HL-60 (cell line): ENCODE results near the gene CAMTA1.

ENCODE experiments used
- DNase-seq, 2 experiments: peaks; one replicate each; pipeline ENCODE4 v3.0.0-alpha.2; 2010 to 2020; ENCODE audit warnings: low read depth in 1 of 2, low spot score in 1 of 2
- H3K27ac ChIP-seq: fragments of 250-450 bp; sonication (Bioruptor Pico); replicated peaks from 2 replicates; pipeline ENCODE4 v1.5.1; 2020; ENCODE audit warnings: mild to moderate bottlenecking, moderate library complexity
- H3K27me3 ChIP-seq: fragments of 250-450 bp; sonication (Bioruptor Pico); 2 replicates; pipeline ENCODE4 v1.5.1; 2021; ENCODE audit warnings: mild to moderate bottlenecking, moderate library complexity; ENCODE audit not compliant: insufficient read depth, poor library complexity, severe bottlenecking
- H3K4me3 ChIP-seq: replicated peaks from 2 replicates; pipeline ENCODE4 v1.5.1; 2011; ENCODE audit warnings: mild to moderate bottlenecking, control low read depth, low read length; ENCODE audit not compliant: insufficient read depth
- CTCF ChIP-seq: IDR thresholded peaks from one replicate; pipeline ENCODE4 v1.5.1; 2011; ENCODE audit warnings: low read length, control low read depth, inconsistent platforms; ENCODE audit not compliant: insufficient read depth
- GABPA ChIP-seq: IDR thresholded peaks from 2 replicates; pipeline ENCODE4 v1.6.1; 2012; ENCODE audit warnings: low read depth
- POLR2AphosphoS5 ChIP-seq: IDR thresholded peaks from 2 replicates; pipeline ENCODE4 v1.6.1; 2012; ENCODE audit warnings: low read depth
- REST ChIP-seq: IDR thresholded peaks from 2 replicates; pipeline ENCODE4 v1.6.1; 2012; ENCODE audit warnings: low read depth; ENCODE audit not compliant: insufficient replicate concordance
- SPI1 ChIP-seq: IDR thresholded peaks from 2 replicates; pipeline ENCODE4 v1.6.1; 2012; ENCODE audit warnings: low read depth, mild to moderate bottlenecking, borderline replicate concordance

CAMTA1 gene

DNA sequence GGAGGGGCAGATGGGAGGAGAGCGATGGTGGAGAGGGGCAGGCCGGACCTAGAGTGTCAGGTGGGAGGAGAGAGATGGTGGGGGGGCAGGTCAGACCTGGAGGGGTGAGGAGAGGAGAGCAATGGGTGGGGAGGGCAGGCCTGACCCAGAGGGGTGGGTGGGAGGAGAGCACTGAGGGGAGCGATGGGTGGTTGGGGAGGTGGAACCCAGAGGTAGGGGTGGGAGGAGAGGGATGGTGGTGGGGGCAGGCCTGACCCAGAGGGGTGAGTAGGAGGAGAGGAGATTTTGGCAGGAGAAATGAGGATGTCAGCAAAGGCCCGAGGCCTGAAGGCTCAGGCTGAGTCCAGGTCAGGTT is 828.6 kb downstream of the CAMTA1 start:
- DNase-seq, result no peak
- Histone ChIP-seq H3K4me3 (no peak overlapping the region), H3K27ac (no peak overlapping the region), H3K27me3 (no peaks in the 10 kb centered on the region)
- TF ChIP-seq REST (no peak), CTCF (no peak), SPI1 (no peak), POLR2AphosphoS5 (no peak), GABPA (no peak)

- Histone ChIP-seq H3K4me3 (no peak overlapping the region), H3K27me3 (no peaks in the 10 kb centered on the region), H3K27ac (no peak overlapping the region)
- DNase-seq, result no peak
- TF ChIP-seq GABPA, result no peak
- no peak for TF ChIP-seq CTCF
- TF ChIP-seq REST, result no peak
- no peak for TF ChIP-seq POLR2AphosphoS5
- no peak for TF ChIP-seq SPI1
Measured at GRCh38 chr1:7614576-7615074, 829.4 kb downstream of the CAMTA1 start.

- Histone ChIP-seq H3K27ac (no peak overlapping the region), H3K27me3 (no peaks in the 10 kb centered on the region), H3K4me3 (no peak overlapping the region)
- TF ChIP-seq GABPA (no peak), SPI1 (no peak), CTCF (no peak), REST (no peak), POLR2AphosphoS5 (no peak)
- no peak for DNase-seq
Measured at GRCh38 chr1:7615138-7615537, 829.9 kb downstream of the CAMTA1 start.
